Measurements from ENCODE around the gene CACNA2D1. TPM values are rescaled to one million over a fixed set of nuclear protein-coding genes. Genes with fewer than 3 reads are reported as not detected.
A peak's percentile ranks its signal among the peaks of the same experiment; 100 is the strongest.
"Not testable (repeated sequence)": the region's sequence is repeated elsewhere in the genome, so short reads cannot be mapped to it uniquely, and the experiment has no call there.

CACNA2D1 gene
- total and polyA plus RNA-seq, 7 donors: 0.23 to 115 (median 59.7) TPM

- peak in 1 of 4 donors; percentile 26 for TF ChIP-seq POLR2AphosphoS5 (IDR thresholded peaks at IDR 0.05)
- no peak for TF ChIP-seq EP300 (IDR thresholded peaks at IDR 0.05)
- intact Hi-C loops (cut with DNase I): loop anchor here (2.0 to 10.0 kb wide), 3 partner anchors 127 to 395 kb away; no protein-coding TSS in a partner anchor
- no peaks in the 10 kb centered on the region for H3K9me3 ChIP-seq
- peak overlapping the region; percentile 72 to 94 (median 88) for H3K4me3 ChIP-seq
- no peaks in the 10 kb centered on the region for H3K27me3 ChIP-seq
- peak overlapping the region in 3 of 4 donors; percentile 95 to 98 (median 96) for H3K27ac ChIP-seq
- peaks cover 0 to 48% (median 15%) of the 10 kb centered on the region in 4 donors for H3K4me1 ChIP-seq
- H3K36me3 ChIP-seq: no peaks in the 10 kb centered on the region
- WGBS, 2 donors: 37 to 41% methylated on average over 9 of the region's 9 CpGs
- DNase-seq: no peak
Observed at GRCh38 chr7:82441669-82442478, 1.7 kb downstream of the CACNA2D1 start.

DNA sequence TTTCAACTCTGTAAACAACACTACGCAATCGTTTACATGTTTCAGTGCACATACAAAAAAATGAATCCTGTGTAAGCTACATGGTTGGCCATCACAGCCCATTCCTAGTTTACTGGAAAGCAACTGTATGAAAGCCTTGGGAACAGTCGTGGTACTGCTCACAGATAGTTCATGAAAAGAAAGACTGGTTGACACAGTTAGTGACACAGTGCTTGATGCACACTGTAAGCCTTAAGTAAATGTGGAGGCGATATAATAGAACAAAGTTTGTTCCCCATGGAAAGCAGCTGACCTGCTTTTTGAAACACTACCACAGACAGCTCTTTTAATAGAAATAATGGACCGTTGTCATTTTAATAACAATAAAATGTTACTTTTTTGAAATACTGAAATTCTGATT lies 5.1 kb downstream of the CACNA2D1 start:
- 61 to 71% methylated on average over 5 of the region's 5 CpGs for whole genome bisulfite sequencing, 2 donors

DNA sequence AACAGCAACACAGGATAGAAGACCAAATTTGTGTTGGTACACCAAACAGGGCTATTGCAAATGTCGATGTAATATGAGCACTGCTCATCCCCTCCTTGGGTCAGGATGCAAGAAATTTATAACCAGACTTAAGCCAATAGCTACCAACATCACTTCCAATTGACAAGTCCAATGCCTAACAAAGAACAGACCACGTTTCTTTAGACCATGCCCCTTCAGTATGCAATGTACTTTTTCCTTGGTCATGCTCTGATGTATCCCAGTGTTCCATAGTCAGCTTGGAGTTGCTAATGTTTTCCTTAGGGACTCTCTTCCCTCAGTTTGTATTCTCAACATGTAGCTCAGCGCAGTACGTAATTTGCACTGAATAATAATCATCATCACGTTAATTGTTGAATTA lies 7.8 kb downstream of the CACNA2D1 start:
- Histone ChIP-seq H3K4me3 (no peak overlapping the region), H3K27ac (peak overlapping the region in 1 of 4 donors; percentile 2), H3K36me3 (no peaks in the 10 kb centered on the region), H3K9me3 (no peaks in the 10 kb centered on the region), H3K4me1 (peaks cover 0 to 46% (median 14%) of the 10 kb centered on the region in 4 donors), H3K27me3 (no peaks in the 10 kb centered on the region)
- WGBS, 2 donors: 81 to 90% methylated on average over 5 of the region's 5 CpGs
- DNase-seq: no peak
- TF ChIP-seq CTCF (IDR thresholded peaks at IDR 0.05) (no peak), POLR2AphosphoS5 (IDR thresholded peaks at IDR 0.05) (no peak), EP300 (IDR thresholded peaks at IDR 0.05) (no peak), POLR2A (IDR thresholded peaks at IDR 0.05) (no peak)
- intact Hi-C loops (cut with DNase I): no loop called here

More for the DNA sequence above, 5.1 kb downstream of the CACNA2D1 start:
- intact Hi-C loops (cut with DNase I): no loop called here
- TF ChIP-seq POLR2AphosphoS5 (IDR thresholded peaks at IDR 0.05) (no peak), POLR2A (IDR thresholded peaks at IDR 0.05) (no peak), CTCF (IDR thresholded peaks at IDR 0.05) (no peak), EP300 (IDR thresholded peaks at IDR 0.05) (no peak)
- no peaks in the 10 kb centered on the region for H3K9me3 ChIP-seq
- no peak for DNase-seq
- peak overlapping the region in 3 of 4 donors; percentile 8 to 25 (median 19) for H3K27ac ChIP-seq
- peaks cover 0 to 46% (median 14%) of the 10 kb centered on the region in 4 donors for H3K4me1 ChIP-seq
- H3K4me3 ChIP-seq: no peak overlapping the region
- H3K36me3 ChIP-seq: no peaks in the 10 kb centered on the region
- H3K27me3 ChIP-seq: no peaks in the 10 kb centered on the region

DNA sequence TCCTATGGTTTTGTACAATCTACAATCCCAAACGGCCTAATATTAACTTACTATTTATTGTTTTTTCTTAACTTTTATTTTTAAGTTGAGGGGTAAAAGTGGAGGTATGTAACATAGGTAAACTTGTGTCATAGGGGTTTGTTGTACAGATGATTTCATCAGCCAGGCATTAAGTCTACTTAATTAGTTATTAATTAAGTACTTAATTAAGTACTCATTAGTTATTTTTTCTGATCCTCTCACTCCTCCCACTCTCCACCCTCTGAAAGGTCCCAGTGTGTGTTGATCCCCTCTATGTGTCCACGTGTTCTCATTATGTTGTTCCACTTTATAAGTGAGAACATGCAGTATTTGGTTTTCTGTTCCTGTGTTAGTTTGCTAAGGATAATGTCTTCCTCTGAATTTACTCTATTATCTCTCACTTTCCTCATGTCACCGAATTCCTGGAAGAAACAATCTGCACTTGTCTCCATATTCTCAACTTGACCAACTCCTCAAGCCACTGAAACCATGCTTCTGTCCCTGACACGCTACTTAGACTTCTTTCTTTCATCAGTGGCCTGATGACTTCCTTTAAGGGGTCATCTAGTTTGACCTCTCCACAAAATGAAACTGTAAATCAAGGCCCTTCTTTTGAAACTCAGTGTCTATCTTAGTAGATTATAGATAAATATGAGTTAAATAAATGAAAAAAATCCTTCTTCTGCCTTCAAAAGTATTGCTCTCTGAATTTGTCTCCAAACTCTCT lies 9.1 kb downstream of the CACNA2D1 start:
- peak overlapping the region in 1 of 4 donors; percentile 9 for H3K27ac ChIP-seq
- H3K4me3 ChIP-seq: no peak overlapping the region
- TF ChIP-seq POLR2AphosphoS5 (IDR thresholded peaks at IDR 0.05) (no peak), POLR2A (IDR thresholded peaks at IDR 0.05) (no peak), CTCF (IDR thresholded peaks at IDR 0.05) (no peak), EP300 (IDR thresholded peaks at IDR 0.05) (no peak)
- DNase-seq: no peak
- intact Hi-C loops (cut with DNase I): no loop called here
- H3K36me3 ChIP-seq: no peaks in the 10 kb centered on the region
- H3K27me3 ChIP-seq: no peaks in the 10 kb centered on the region
- H3K4me1 ChIP-seq: peaks cover 0 to 44% (median 22%) of the 10 kb centered on the region in 4 donors
- H3K9me3 ChIP-seq: no peaks in the 10 kb centered on the region
- WGBS, 2 donors: 69 to 83% methylated on average over 4 of the region's 4 CpGs

DNA sequence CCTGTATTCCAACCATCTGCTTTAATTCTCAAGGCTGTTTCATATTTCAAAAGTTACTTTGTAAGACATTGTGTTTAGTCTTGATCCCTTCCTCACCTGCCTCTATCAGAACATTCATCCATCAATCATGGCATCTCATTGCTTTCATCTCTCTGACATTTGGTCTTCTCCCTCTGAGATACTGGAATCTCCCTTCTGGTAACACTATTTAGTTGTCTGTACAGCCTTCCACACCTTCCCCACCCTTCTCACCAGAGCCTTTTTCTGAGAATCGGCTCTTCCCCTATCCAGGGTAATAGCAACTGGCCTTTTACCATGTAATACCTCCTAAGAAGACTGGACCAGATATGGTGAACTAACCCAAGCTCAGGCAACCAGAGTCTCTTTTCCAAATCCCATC lies 10.1 kb downstream of the CACNA2D1 start:
- Histone ChIP-seq H3K4me1 (peaks cover 0 to 42% (median 18%) of the 10 kb centered on the region in 4 donors), H3K27me3 (no peaks in the 10 kb centered on the region), H3K9me3 (no peaks in the 10 kb centered on the region), H3K4me3 (no peak overlapping the region), H3K27ac (no peak overlapping the region), H3K36me3 (no peaks in the 10 kb centered on the region)
- TF ChIP-seq POLR2AphosphoS5 (IDR thresholded peaks at IDR 0.05) (no peak), CTCF (IDR thresholded peaks at IDR 0.05) (no peak), EP300 (IDR thresholded peaks at IDR 0.05) (no peak), POLR2A (IDR thresholded peaks at IDR 0.05) (no peak)
- DNase-seq: no peak
- WGBS, 2 donors: 85 to 90% methylated on average over 1 of the region's 1 CpG
- intact Hi-C loops (cut with DNase I): no loop called here

DNA sequence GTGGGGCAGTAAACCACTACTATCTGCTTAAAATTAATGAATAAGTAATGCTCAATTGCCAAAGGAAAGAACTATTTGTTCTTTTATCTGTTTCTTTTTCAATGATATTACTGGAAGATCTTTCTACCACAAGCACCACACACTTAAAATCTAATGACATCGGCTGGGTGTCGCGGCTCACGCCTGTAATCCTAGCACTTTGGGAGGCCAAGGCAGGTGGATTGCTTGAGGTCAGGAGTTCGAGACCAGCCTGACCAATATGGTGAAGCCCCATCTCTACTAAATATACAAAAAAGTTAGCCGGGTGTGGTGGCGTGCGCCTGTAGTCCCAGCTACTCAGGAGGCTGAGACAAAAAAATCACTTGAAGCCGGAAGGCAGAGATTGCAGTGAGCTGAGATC lies 10.8 kb downstream of the CACNA2D1 start:
- DNase-seq; H3K27me3 ChIP-seq; intact Hi-C loops (cut with DNase I); H3K36me3 ChIP-seq; H3K9me3 ChIP-seq; H3K4me3 ChIP-seq: not testable (repeated sequence)
- H3K27ac ChIP-seq: peak overlapping the region in 1 of 4 donors; percentile 31
- whole genome bisulfite sequencing, 2 donors: 92 to 95% methylated on average over 9 of the region's 9 CpGs
- H3K4me1 ChIP-seq: peaks cover 0 to 44% (median 20%) of the 10 kb centered on the region in 4 donors
